ENCODE data around the gene FAT2.
"Not testable (repeated sequence)": the region's sequence is repeated elsewhere in the genome, so short reads cannot be mapped to it uniquely, and the experiment has no call there.

The FAT2 gene

DNA sequence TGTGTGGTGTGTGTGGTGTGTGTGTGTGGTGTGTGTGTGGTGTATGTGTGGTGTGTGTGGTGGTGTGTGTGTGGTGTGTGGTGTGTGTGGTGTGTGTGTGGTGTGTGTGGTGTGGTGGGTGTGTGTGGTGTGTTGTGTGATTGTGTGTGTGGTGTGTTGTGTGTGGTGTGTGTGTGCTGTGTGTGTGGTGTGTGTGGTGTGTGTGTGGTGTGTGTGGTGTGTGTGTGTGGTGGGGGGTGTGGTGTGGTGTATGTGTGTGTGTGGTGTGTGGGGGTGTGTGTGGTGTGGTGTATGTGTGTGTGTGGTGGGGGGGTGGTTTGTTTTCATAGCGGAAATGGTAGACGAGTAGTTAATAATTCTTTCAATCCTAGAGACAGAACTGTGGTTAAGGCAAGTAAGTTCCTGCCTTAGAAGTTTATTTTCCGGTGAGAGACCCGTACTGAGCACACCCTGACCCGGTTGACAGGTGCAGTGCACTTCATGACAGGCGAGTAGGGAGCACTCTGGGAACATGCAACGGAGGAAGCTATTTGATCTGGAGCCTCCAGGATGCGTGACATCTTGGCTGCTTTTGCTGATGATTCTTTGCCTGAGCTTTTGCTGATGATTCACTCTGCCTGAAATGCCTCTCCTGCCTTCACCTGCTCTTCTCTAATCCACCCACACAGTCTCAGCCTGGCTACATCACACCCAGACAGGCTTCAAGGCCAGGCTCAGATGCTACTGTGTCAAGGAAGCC, 21.7 kb upstream of the FAT2 start:
- no peak for DNase-seq

- DNase-seq, result no peak
Observed at GRCh38 chr5:151611127-151611775, 20.1 kb upstream of the FAT2 start.

DNA sequence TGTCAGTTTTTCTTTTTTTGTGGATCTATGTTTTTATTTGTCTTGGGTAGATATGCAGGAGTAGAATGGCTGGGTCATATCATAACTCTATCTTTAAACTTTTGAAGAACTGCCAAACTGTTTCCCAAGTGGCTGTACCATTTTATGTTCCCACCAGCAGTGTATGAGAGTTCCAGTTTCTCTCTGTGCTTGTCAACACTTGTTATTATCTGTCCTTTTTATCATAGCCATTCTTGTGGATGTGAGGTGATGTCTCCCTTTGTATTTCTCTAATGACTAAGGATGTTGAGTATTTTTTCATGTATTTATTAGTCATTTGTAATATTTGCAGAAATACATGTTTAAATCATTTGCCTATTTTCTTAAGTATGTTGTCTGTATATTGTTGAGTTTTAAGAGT, 17.4 kb upstream of the FAT2 start:
- DNase-seq, result no peak

GRCh38 chr5:151607304-151607703, 16.2 kb upstream of the FAT2 start:
- DNase-seq, result no peak

DNA sequence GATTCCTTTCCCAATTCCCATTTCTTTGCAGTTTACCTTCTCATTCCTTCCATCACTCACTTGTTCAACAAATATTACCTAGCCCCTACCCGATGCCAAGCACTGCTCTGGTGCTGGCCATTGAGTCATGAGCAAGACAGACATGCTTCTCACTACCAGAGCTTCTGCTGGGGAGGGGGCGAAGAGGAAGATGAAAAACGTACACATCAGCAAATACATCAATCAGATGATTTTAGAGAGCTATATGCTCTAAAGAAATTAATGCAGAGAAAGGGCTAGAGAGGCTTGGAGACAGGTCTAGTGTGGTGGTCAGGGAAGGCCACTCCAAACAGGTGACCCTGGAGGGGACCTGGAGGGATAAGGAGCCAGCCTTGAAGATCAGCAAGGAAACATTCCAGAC, 14.4 kb upstream of the FAT2 start:
- no peak for DNase-seq

GRCh38 chr5:151602806-151603205, 11.7 kb upstream of the FAT2 start:
- DNase-seq, result no peak

GRCh38 chr5:151601391-151601790, 10.3 kb upstream of the FAT2 start:
- DNase-seq, result no peak

DNA sequence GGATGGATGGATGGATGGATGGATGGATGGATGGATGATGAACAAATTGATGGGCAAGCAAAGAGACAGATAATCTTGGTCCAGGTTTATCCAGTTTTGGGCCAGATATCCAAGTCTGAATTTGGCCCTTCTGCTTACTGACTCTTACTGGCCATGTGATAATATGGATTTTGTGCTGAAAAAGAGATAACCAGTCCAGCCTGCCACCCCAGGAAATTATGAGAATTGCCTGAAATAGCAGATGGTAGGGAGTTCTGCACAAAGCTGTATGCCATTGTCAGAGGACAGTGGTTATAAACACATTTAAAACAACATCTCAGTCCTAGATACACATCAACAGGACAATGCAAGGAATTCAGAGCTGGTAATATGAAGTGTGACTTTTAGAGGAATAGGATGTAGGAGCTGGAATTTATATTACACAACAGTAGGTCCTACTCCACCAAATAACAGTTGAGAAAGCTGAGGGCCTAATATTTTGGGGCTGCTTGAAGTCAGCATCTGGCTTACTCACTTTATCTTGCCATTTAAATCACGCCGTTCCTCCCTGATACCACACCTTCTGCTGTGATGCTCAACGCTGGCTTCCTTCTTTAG, 9.0 kb upstream of the FAT2 start:
- DNase-seq, result no peak

DNA sequence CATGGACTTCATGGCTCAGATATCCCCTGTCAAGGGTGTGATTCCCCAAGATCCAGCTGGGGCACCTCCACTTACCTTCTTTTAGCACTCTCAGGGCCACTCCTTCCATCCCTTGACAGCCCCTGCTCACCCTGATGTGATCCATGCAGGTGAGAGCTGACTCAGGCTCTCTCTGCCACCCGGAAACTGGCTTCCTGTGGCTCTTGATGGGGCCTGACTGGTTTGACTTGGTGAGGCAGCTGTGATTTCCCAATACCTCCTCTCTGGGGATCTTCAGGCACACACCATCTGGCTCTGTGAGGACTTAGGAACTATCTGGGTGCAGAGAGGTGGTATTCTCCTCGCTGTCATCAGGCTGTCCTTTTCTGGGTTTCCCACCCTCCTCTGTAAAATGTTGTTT, 7.9 kb upstream of the FAT2 start:
- no peak for DNase-seq

DNA sequence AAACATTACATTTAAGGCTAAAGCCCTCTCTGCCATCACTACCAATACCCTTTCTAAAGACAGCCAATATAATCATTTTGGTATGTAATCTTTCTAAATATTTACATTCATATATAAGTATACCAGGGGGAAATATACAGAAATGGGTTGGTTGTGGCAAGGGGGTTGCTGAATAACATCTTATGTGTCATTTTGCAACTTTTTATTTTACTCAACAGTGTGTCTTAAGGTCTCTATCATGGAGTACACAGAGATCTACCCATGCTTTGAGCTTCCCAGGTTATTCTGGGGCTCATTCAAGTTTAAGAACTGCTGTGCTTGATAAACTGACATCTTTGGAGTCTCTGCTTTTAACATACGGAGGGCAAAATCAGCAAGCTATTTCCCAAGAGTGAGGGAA, 7.4 kb upstream of the FAT2 start:
- DNase-seq, result no peak

DNA sequence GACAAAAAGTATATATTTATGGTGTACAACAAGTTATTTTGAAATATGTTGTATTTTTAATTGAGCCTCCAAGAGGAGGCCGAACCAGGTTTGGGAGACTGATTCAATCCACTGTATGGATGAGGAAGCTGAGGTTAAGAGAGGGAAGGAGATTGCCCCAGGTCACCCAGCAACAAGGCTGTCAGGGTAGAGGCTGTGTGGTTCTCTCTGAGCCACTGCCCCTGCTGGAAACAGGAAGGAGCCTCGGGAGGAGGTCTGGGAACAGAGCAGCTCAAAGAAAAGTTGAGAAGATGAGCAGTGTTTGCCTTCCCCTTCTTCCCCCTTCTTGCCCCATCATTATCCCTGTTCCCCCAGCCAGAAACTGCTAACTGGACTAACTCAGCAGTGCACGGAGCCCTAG, 6.6 kb upstream of the FAT2 start:
- no peak for DNase-seq

DNA sequence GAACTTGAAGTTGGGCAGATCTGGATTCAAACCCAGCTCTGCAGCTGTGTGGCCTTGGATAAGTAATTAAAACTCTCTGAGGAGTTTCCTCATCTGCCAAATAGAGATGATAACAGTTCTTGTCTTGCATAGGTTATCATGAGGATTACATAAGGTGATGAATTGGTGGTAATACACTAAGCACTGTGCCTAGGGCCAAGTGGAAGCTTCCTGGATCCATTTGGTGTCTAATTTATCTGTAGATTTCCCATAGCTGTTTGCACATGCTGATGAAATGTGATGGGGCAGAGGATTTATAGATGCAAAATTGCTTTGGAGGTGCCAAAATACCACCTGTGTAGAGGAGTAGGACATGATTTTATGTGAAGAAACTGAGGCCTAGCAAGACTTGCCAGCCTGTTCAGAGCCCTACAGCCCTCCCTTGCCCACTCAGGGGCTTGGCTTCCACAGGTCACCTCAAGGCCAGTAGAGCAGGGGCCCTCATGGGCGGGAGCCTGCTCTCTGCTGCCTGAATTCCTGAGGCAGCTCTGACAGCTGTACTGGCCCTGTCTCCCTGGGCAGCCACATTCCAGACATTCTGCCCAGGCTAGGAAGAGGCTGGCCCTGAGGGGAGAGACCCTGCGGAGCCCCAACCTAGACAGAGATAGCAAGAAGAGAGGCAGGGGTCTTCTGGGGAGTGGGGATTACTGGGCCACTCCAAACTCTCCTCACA, 5.9 kb upstream of the FAT2 start:
- no peak for DNase-seq

DNA sequence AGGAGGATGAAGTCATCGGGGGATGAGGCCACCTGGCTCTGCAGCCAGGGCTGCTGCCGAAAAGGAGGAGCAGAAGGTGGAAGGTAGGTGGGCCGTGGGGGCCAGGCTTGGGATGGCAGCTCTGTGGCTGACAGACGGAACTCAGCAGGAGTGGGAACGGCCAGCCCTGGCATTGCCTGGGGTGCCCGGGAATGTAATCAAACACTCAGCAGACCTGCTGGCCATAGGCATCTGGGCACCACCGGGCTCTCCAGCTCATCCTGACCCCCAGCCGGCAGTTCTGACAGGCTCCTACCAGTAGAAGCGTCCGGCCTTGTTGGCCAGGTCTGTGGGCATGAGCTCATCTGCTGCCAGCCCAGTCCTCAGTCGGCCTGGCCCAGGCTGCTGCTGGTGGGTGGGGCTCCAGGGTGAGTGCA, 4.3 kb upstream of the FAT2 start:
- no peak for DNase-seq

GRCh38 chr5:151592855-151593408, 1.8 kb upstream of the FAT2 start:
- DNase-seq, result no peak

- DNase-seq, result no peak
Observed at GRCh38 chr5:151589878-151590570, 1.1 kb downstream of the FAT2 start.

GRCh38 chr5:151587796-151588555, 3.2 kb downstream of the FAT2 start:
- DNase-seq, result no peak

DNA sequence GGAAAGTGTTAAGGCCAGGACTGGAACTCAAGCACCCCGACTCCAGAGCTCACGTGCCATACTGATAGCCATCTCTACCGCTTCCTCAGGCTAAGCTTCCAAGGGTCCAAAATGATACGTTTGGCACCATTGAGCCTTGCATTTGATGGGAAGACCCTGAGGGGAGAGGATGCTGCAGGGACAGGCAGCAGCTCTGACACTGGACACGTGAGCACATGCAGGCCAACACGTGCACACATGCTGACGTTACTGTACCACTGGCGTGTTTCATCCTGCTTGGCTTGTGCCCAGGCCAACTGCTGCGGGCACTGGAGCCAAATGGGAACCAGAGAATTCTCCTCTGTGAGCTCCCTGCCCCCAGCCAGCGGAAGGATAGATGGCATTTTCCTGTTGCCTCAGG, 5.2 kb downstream of the FAT2 start:
- no peak for DNase-seq

DNA sequence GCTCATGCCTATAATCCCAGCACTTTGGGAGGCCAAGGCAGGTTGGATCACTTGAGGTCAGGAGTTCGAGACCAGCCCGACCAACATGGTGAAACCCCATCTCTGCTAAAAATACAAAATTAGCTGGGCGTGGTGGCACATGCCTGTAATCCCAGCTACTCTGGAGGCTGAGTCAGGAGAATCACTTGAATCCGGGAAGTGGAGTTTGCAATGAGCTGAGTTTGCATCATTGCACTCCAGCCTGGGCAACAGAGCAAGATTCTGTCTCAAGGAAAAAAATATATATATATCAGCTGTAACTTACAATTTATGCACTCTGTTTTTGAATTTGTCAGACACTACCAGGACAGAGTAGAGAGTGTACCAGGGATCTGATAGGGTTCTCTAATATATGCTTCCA, 5.8 kb downstream of the FAT2 start:
- DNase-seq, result not testable (repeated sequence)

DNA sequence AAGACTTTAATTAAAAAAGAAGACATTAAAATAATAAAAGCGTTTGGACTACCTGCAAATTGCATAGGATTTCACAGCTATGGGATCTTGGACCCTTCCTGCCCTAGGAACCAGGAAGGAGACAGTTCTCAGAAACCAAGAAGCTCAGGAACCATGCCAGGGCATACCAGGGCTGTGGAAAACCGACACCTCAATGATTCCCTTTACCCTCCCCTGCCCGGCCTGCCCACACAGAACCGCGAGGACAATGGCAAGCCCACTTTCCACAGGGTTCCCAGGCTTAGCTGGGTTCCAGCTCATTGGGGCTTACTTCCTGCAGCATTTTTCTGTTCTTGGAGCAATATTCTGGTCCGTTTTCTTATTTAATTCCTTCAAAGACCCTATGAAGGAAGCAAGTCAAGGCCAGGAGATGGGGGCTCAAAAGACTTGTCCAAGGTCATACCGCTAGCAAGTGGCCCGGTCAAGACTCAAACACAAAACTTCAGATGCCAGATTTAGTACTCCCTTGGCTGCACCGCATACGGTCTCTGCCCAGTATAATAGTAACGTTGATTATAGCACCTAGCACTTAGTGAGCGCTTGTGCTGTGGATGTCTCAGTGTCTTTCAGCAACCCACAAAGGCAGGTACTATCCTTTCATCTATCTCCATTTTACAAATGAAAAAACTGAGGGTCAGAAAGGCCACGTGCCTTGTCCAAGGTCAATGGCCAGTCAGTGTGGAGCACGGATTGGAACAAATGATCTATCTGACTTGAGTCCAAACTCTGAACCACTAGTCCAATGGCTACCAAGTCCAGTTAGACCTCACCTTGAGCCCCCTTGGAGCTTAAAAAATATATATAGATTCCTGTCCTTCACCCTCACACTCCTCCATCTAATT, 6.8 kb downstream of the FAT2 start:
- DNase-seq, result no peak

DNA sequence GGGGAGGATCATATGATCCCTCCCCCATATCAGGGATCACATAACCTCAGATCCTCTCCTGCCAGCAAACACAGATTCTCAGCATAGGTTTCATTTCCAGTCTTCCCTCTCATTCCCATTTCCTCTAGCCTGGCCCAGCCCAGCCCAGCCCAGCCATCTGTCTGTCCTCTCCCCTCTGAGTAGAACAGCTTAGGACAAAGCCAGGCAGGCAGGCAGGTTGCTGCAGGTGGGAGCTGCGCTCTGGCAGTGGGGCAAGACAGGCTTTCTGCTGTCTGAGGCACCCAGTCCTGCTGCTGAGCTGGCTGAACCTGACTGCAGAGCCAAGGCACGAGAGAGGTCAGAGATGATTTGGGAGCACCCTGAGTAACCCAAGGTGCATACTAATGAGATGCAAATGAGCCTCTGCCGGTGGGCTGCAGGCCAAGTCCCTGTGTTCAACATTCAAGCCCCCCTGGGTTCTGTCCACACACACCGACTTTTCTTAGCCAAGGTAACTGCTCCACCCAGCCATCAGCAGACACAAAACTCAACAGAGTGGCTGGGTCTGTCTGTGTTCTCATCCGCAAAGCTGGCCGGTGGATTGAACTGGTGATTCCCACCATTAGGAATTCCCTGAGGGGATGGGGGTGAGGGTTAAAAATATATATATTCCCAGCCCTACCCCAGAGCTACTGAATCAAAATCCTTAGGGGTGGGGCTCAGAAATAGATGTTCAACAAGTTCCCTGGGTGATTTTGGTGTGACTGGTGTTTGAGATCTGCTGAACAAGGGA, 9.1 kb downstream of the FAT2 start:
- DNase-seq, result no peak
